Activated CD4-positive, alpha-beta T cell treated with anti-CD3 and anti-CD28 coated beads for 36 hours (primary cell): ENCODE results near the gene ACTN4. TPM values are rescaled to one million over a fixed set of nuclear protein-coding genes. Genes with fewer than 3 reads are reported as not detected.

Experiments used
- ATAC-seq: fragments of 200-7000 bp; cut with Tn5 transposase; one replicate; pipeline ENCODE4 v1.10.0; 2021; ENCODE audit warnings: mild to moderate bottlenecking, moderate library complexity
- CTCF ChIA-PET: fragments of 350-600 bp; sonication (Branson Sonifier 250); formaldehyde crosslinking; loops from one replicate; lab custom pipeline; 2021; ENCODE audit warnings: antibody characterized with exemption; lab: Charles Lee
- POLR2A ChIA-PET: fragments of 350-600 bp; sonication (Branson Sonifier 250); formaldehyde crosslinking; loops from one replicate; lab custom pipeline; 2021; ENCODE audit warnings: antibody characterized with exemption, inconsistent platforms; lab: Charles Lee
- DNase-seq: peaks from one replicate; pipeline ENCODE4 v3.0.0-alpha.2; 2020
- H3K27ac Mint-ChIP-seq: one replicate; pipeline ENCODE4 v1.8.0; 2021; ENCODE audit warnings: mixed read lengths
- H3K27me3 Mint-ChIP-seq: one replicate; pipeline ENCODE4 v1.8.0; 2021; ENCODE audit warnings: mixed read lengths
- H3K36me3 Mint-ChIP-seq: one replicate; pipeline ENCODE4 v1.8.0; 2021; ENCODE audit warnings: low read depth, mixed read lengths
- H3K4me1 Mint-ChIP-seq: one replicate; pipeline ENCODE4 v1.8.0; 2021; ENCODE audit warnings: mixed read lengths
- H3K4me3 Mint-ChIP-seq: one replicate; pipeline ENCODE4 v1.8.0; 2021; ENCODE audit warnings: mild to moderate bottlenecking, moderate library complexity, mixed read lengths
- H3K9me3 Mint-ChIP-seq: one replicate; pipeline ENCODE4 v1.8.0; 2021; ENCODE audit warnings: low read depth, mixed read lengths
- intact Hi-C, 2 experiments: fragments of 100-400 bp; cut with DNase I in 1 of 2; cut with micrococcal nuclease in 1 of 2; formaldehyde crosslinking; loops; one replicate each; pipeline versions ENCODE4 v1.14.2 to v1.15.1; 2022 to 2024; cut with DNase I, micrococcal nuclease
- total RNA-seq, 2 experiments: library from RNA; stranded (reverse); gene quantifications; one replicate each; pipeline ENCODE4 v1.2.3, GENCODE V29; 2021

ACTN4 gene
- total RNA-seq, 2 experiments from 2014 or later = 181 to 182 TPM

DNA sequence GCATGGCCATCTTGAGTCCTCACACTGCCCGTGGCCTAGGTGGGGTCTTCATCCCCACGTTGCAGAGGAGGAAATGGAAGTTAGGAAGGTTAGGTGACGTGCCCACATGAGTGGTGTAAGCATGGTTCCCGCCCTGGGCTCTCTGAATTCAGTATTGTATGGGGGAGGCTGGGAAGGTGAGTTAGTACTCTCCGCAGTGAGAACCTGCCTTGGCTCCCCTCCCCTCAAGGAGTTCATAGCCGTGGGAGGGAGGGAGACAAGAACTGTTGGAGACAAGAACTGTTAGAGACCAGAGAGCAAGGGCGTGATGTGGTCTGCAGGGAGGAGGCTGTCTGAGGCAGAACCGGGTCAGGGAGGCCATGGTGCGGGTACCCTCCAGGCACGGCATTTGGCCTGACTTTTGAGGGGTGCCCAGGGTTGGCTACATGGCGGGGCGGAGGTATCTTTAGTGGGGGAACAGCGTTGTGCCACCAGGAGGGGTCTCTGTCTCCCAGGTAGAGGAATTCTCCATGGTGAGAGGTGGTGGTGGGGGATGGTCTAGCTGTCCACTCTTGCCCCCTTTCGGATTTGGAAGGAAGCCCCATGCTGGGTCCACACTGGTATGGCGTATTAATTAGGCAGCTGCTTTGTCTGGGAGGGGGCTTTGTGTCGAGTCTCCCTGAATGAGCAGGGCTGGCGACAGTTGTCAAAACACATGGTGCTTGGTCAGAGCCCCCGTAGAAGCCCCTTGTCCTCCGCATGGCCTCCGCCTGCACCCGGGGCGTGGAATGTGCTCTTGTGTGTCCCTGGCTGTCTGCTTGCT lies 51.0 kb downstream of the ACTN4 start:
- intact Hi-C loops = no loop called here
- Mint-ChIP-seq H3K27me3 (no peaks in the 10 kb centered on the region), H3K4me1 (peaks cover 30% of the 10 kb centered on the region), H3K36me3 (peaks cover 7% of the 10 kb centered on the region), H3K27ac (peak overlapping the region; percentile 30), H3K9me3 (no peaks in the 10 kb centered on the region), H3K4me3 (no peak overlapping the region)
- no peak for DNase-seq
- no peak for ATAC-seq
- POLR2A ChIA-PET = no interaction called here
- CTCF ChIA-PET = no interaction called here

DNA sequence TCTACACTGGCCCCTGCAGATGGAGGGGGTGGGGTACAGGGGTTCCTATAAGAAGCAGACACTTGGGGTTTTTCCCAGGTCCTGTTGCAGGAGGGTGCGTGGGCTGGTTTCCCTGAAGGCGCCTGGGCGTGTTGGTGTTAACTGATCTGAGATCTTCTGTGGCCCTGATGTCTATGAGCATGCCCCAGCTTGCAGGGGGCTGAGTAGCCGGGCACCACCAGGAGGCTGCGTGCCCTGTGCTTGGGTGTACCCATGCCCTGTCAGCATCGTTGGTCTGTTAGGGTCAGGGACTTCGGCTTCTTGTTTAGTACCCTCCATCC lies 51.5 kb downstream of the ACTN4 start:
- CTCF ChIA-PET = no interaction called here
- no peak overlapping the region for H3K4me3 Mint-ChIP-seq

DNA sequence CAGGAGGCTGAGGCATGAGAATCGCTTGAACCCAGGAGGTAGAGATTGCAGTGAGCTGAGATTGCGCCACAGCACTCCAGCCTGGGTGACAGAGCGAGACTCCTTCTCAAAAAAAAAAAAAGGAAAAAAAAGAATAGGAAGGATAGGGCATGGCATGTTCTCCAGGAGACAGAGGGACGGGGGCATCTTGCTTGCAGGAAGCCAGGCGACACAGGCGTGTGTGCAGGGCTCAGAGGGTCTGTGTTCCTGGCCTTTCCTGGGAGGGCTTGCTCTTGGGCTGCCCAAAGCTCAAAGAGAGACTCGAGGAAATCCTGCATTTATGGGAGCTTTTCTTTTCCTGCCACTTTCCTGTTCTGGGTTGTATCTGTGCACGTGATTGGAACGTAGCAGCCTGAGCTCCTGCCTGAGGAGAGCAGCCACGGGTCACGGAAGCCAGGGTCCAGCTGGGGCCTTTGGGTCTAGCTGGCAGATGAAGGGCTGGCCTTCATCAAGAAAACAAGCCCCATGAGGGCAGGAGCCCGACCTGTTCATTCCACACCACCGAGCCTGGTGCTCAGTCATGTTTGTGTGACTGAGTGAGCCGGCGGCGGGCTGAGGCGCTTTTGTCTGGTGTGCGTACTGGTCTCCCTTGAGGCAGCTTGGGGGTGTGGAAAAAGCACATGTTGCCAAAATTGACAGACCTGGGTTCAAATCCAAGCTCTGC lies 52.3 kb downstream of the ACTN4 start:
- ChIA-PET POLR2A (no interaction called here), CTCF (no interaction called here)
- ATAC-seq (no peak), DNase-seq (no peak)
- intact Hi-C loops = no loop called here
- peaks cover 5% of the 10 kb centered on the region for H3K36me3 Mint-ChIP-seq
- peaks cover 20% of the 10 kb centered on the region for H3K4me1 Mint-ChIP-seq
- H3K9me3 Mint-ChIP-seq = no peaks in the 10 kb centered on the region
- no peak overlapping the region for H3K4me3 Mint-ChIP-seq
- H3K27ac Mint-ChIP-seq = no peak overlapping the region
- no peaks in the 10 kb centered on the region for H3K27me3 Mint-ChIP-seq

More for the DNA sequence above, 51.5 kb downstream of the ACTN4 start:
- peak; percentile 45 for DNase-seq
- Mint-ChIP-seq H3K27ac (no peak overlapping the region), H3K27me3 (no peaks in the 10 kb centered on the region), H3K4me1 (peaks cover 24% of the 10 kb centered on the region), H3K36me3 (peaks cover 4% of the 10 kb centered on the region), H3K9me3 (no peaks in the 10 kb centered on the region)
- POLR2A ChIA-PET = no interaction called here
- intact Hi-C loops = no loop called here
- peak; percentile 44 for ATAC-seq

DNA sequence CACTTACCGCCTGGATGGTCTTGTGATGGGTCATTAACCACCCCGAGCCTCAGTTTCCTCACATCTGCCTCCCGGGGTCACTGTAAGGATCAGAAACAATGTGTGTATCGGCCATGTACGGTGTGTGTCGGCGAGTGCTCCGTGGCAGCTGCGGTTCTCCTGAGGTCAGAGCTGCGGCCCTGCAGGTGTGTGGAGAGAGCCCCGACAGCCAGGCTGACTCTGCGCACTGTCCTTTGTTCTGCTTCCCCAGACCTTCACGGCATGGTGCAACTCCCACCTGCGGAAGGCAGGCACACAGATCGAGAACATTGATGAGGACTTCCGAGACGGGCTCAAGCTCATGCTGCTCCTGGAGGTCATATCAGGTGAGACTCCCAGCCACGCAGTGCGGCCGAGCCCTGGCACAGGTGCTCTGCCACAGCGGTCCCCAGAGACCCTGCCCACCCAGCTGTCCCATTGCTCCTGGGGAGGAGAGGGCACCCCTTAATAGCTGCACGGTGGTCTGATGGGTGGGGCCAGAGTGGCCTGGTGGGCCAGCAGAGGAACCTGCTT lies 53.0 kb downstream of the ACTN4 start:
- intact Hi-C loops = no loop called here
- DNase-seq (no peak), ATAC-seq (no peak)
- H3K4me3 Mint-ChIP-seq = no peak overlapping the region
- ChIA-PET POLR2A (no interaction called here), CTCF (no interaction called here)
- H3K27me3 Mint-ChIP-seq = no peaks in the 10 kb centered on the region
- no peak overlapping the region for H3K27ac Mint-ChIP-seq
- peaks cover 5% of the 10 kb centered on the region for H3K36me3 Mint-ChIP-seq
- no peaks in the 10 kb centered on the region for H3K9me3 Mint-ChIP-seq
- H3K4me1 Mint-ChIP-seq = peaks cover 16% of the 10 kb centered on the region

DNA sequence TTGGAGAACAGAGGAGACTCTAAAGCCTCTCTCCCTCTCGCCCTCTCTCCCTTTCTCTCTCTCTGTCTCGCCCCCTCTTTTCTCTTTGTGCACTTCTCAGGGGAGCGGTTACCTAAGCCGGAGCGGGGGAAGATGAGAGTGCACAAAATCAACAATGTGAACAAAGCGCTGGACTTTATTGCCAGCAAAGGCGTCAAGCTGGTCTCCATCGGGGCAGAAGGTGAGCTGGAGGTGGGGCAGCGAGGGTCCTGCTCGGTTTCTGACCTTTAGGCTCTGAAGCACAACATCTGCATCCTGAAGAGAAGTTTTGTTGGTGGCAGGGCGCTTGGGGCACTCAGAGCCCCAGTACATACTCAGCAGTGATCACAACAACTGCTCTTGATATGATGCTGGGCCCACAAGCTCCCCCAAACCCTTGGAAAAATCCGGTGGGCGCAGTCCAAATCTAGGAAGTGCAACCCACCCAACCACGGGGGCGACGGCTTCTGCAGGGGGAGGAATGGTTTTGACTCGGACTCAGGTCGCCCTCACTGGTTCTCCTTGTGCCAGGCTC lies 53.5 kb downstream of the ACTN4 start:
- Mint-ChIP-seq H3K4me3 (no peak overlapping the region), H3K9me3 (no peaks in the 10 kb centered on the region), H3K27me3 (no peaks in the 10 kb centered on the region), H3K36me3 (peaks cover 8% of the 10 kb centered on the region), H3K27ac (no peak overlapping the region), H3K4me1 (peaks cover 16% of the 10 kb centered on the region)
- ATAC-seq (no peak), DNase-seq (no peak)
- ChIA-PET POLR2A (no interaction called here), CTCF (no interaction called here)
- intact Hi-C loops = no loop called here

DNA sequence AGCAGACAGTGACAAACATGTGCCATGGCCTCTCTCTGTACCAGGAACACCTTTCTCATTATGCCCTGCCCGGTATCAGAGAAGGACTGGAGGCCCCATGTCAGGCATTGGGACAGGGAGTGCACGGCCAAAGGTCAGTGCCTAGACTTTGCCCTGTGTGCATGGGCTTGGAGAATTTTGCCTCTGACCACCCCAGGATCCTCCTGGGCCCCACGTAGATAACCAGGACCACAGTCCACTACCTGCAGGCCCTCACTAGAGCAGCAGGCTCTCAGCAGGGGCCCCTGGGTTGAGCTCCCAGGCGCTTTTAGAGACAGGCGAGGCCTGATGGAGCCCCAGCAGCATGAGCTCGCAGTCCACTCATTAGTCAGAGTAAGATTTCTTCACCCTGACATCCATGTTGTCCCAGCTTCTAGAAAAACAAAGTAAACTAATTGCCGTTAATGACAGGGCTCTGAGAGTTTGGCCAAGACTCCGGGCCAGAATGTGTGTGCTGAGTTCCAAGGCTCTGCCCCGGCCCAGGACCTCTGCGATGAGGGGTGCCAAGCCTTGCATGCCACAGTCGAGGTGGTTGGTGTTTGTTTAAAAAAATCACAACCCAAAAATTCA lies 54.1 kb downstream of the ACTN4 start:
- POLR2A ChIA-PET = no interaction called here
- DNase-seq (no peak), ATAC-seq (no peak)
- peaks cover 11% of the 10 kb centered on the region for H3K36me3 Mint-ChIP-seq
- H3K27ac Mint-ChIP-seq = no peak overlapping the region
- peaks cover 16% of the 10 kb centered on the region for H3K4me1 Mint-ChIP-seq
- no peaks in the 10 kb centered on the region for H3K9me3 Mint-ChIP-seq
- H3K27me3 Mint-ChIP-seq = no peaks in the 10 kb centered on the region
- no peak overlapping the region for H3K4me3 Mint-ChIP-seq
- CTCF ChIA-PET = no interaction called here
- intact Hi-C loops = no loop called here

DNA sequence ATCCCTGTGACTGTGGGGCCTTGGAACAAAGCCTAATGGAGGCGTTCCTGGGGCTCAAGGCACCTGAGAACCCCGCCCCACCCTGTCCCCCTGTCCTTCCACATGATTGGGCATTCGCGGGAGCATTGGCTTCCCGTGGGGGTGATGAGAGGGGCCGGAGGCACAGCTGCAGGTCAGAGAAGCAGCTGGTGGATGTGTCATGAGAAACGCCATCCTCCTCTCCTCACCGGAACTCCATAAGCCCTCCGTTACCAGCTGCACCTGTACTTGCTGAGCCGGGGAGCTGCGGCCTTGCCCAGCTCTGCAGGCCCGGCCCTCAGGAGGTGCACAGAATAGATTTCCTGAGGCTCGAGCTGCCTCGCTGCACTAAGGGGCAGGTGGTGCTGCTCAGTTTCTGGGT lies 54.8 kb downstream of the ACTN4 start:
- ATAC-seq = no peak
- H3K36me3 Mint-ChIP-seq = peaks cover 16% of the 10 kb centered on the region
- H3K9me3 Mint-ChIP-seq = no peaks in the 10 kb centered on the region
- intact Hi-C loops = no loop called here
- ChIA-PET CTCF (interaction anchor here (0.6 kb wide), 1 partner anchor 68 kb away, joined by 3 read pairs; no protein-coding TSS in a partner anchor), POLR2A (no interaction called here)
- H3K27me3 Mint-ChIP-seq = no peaks in the 10 kb centered on the region
- H3K27ac Mint-ChIP-seq = no peak overlapping the region
- no peak for DNase-seq
- H3K4me3 Mint-ChIP-seq = no peak overlapping the region
- H3K4me1 Mint-ChIP-seq = peaks cover 16% of the 10 kb centered on the region

DNA sequence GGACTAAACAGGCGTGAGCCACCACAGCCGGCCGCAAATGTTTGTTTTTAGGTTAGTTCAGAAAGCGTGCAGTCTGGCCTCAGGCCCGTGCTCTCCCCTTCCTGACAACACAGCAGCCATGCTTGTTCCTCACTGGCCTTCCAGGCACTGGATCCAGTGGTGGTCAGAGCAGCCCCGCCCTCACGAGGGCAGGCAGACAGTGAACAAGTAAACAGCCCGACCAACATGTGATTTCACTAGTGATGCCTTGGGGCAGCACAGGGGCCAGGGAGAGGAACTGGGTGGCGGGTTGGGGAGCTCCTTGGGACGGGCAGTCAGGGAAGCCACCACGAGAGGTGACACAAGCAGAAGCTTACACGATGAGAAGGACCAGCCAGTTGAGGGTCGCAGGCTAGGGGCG lies 56.1 kb downstream of the ACTN4 start:
- Mint-ChIP-seq H3K27me3 (no peaks in the 10 kb centered on the region), H3K27ac (no peak overlapping the region), H3K4me3 (no peak overlapping the region), H3K36me3 (peaks cover 23% of the 10 kb centered on the region), H3K4me1 (peaks cover 8% of the 10 kb centered on the region), H3K9me3 (no peaks in the 10 kb centered on the region)
- ATAC-seq = no peak
- ChIA-PET POLR2A (interaction anchor here (0.7 kb wide), 1 partner anchor 12 kb away, joined by 6 read pairs; no protein-coding TSS in a partner anchor), CTCF (interaction anchor here (0.6 kb wide), 2 partner anchors 68 to 72 kb away, joined by 3 read pairs; no protein-coding TSS in a partner anchor)
- intact Hi-C loops = no loop called here
- DNase-seq = no peak

DNA sequence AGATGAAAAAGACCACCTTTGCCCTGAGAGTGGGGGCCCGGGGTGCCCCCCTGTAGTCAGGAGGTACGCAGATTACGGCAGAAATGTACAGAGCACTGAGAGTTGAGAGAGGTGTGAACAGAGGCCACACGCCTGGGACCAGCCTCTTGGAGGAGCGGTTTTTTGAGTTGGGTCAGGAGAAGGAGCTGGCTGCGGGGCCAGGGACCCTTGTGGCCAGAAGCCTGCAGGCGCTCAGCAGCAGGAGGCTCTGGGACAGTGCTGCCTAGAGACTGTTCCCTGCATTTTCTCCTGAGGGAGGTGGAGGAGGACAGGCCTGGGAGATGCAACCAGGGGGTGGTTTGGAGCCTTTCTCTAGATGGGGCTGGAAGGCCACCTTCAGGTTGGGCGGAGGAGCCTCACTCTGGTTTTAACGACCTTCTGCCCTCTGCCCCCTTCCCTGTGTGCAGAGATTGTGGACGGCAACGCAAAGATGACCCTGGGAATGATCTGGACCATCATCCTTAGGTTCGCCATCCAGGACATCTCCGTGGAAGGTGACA lies 57.1 kb downstream of the ACTN4 start:
- ChIA-PET CTCF (interaction anchor here (0.7 kb wide), 1 partner anchor 21 kb away, joined by 3 read pairs; no protein-coding TSS in a partner anchor), POLR2A (no interaction called here)
- intact Hi-C loops = no loop called here
- ATAC-seq = no peak
- Mint-ChIP-seq H3K27me3 (no peaks in the 10 kb centered on the region), H3K9me3 (no peaks in the 10 kb centered on the region), H3K36me3 (peaks cover 24% of the 10 kb centered on the region), H3K4me1 (no peaks in the 10 kb centered on the region), H3K4me3 (no peak overlapping the region), H3K27ac (no peak overlapping the region)
- DNase-seq = no peak

DNA sequence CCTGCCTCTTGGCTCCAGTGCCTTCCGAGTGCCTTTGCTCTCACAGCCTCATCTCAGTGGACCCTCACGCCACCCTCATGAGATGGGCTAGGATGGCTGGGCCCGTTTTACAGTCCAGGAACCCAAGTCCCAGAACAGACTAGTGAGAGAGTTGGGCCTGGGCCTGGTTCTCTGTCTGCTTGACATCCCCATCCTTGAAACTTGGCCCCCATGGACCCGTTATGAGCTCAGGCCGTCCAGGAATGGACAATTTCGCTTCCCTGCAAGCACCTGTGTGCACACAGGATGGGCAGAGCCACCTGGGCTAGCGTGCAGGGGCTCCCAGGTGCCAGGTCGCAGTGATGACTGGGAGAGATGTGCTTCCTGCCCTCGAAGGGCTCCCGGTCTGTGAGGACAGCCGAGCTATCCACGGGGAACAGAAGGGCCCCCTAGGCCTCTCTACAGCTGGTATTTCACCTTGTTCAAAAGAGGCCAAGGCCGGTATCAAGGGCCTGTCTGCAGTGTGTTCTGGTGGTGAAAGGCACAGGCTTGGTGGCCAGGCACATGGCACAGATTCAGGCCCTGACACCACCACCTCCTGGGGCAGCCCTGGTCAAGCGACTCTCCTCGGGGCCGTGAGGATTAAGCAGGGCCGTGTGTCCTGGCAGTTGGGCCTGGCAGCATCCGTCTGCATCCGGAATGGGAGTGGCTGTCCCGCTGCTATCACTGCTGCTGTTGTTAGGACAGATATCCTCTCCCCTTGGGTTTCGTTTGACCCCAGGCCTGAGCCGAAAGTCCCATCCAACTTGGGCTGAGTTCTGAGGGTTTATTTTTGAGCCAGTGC lies 58.0 kb downstream of the ACTN4 start:
- H3K4me1 Mint-ChIP-seq = no peaks in the 10 kb centered on the region
- no peak for DNase-seq
- H3K27ac Mint-ChIP-seq = no peak overlapping the region
- intact Hi-C loops = no loop called here
- H3K36me3 Mint-ChIP-seq = peaks cover 26% of the 10 kb centered on the region
- ChIA-PET CTCF (interaction anchor here (0.7 kb wide), 1 partner anchor 20 kb away, joined by 3 read pairs; no protein-coding TSS in a partner anchor), POLR2A (no interaction called here)
- ATAC-seq = no peak
- no peaks in the 10 kb centered on the region for H3K9me3 Mint-ChIP-seq
- H3K4me3 Mint-ChIP-seq = no peak overlapping the region
- H3K27me3 Mint-ChIP-seq = no peaks in the 10 kb centered on the region
